Measurements from ENCODE around the gene WNT5B.

The WNT5B gene

DNA sequence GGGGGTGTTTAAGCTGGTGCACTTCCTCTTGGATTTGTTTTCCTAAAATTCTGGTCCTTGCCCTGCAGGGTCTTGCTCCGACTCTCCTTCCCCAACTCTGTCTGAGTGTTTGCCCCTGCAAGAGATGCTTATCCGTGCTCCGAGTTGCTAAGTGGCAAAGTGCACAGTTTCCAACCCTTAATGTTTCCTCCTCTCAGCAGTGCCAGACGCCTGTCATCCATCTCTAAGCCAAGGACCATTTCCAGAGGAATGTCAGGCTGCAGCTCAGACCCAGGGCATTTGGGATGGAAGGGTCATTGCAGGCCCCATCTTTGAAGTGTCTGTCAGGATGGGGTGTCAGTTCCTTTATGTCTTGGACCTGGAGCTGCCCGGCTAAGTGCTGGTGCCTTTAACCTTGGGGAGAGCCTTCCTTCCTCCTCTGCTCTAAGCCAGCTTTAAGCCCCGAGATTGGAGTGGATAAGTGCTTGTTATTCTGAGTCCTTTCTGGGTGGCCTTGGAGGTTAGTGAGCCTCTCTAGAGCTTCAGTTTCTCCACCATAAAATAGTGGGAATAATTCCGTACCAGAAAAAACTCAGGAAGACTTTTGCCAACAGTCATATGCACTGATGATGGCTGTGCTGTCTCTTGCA lies 15.0 kb downstream of the WNT5B start:
- DNase-seq: no peak
- TF ChIP-seq GATA1 (IDR thresholded peaks at IDR 0.05; ENCODE audit: low read depth, low read length): no peak
- no peak for TF ChIP-seq POLR2A (IDR thresholded peaks at IDR 0.05; ENCODE audit: low read length)

DNA sequence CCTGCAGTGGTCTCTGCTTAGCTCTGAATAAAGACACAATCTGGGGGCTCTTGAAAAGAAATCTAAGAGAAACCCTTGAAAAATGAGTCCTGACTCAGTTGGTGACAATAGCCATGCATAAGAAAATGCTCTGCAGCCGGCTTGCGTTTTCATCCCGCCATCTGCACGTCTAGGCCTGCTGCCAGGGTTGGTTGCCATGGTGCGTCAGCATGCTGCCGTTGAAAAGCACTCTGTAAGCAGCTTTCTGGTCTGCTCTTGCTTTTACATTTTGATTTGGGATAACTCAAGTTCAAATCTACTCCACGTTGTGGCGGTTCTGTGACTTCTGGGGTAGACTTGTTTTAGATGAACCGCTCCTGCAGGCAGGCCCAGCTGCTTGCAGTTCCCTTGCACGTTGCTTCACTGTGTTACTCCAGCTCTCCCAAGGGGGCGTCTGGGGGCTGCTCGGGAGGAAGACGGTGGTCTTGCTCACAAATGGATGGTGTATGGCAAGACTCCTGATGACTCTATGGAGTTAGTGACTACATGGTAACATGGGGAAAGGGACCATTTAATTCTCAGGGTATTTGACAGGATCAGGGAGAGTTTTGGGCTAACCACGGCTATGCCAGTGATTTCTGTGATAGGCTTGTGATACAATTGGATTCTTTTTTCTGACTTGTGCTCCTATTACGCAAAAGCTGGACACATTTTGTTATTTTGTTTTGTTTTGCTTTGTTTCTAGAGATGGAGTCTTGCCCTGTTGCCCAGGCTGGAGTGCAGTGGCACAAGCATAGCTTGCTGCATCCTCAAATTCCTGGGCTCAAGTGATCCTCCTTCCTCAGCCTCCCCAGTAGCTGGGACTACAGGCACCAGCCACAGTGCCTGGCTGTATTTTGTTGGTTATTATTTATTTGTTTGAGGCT lies 15.8 kb downstream of the WNT5B start:
- TF ChIP-seq GATA1 (IDR thresholded peaks at IDR 0.05; ENCODE audit: low read depth, low read length) (no peak), POLR2A (IDR thresholded peaks at IDR 0.05; ENCODE audit: low read length) (no peak)
- no peak for DNase-seq

- no peak for TF ChIP-seq POLR2A (IDR thresholded peaks at IDR 0.05; ENCODE audit: low read length)
- no peak for TF ChIP-seq GATA1 (IDR thresholded peaks at IDR 0.05; ENCODE audit: low read depth, low read length)
- no peak for DNase-seq
Measured at GRCh38 chr12:1645819-1646218, 16.8 kb downstream of the WNT5B start.

DNA sequence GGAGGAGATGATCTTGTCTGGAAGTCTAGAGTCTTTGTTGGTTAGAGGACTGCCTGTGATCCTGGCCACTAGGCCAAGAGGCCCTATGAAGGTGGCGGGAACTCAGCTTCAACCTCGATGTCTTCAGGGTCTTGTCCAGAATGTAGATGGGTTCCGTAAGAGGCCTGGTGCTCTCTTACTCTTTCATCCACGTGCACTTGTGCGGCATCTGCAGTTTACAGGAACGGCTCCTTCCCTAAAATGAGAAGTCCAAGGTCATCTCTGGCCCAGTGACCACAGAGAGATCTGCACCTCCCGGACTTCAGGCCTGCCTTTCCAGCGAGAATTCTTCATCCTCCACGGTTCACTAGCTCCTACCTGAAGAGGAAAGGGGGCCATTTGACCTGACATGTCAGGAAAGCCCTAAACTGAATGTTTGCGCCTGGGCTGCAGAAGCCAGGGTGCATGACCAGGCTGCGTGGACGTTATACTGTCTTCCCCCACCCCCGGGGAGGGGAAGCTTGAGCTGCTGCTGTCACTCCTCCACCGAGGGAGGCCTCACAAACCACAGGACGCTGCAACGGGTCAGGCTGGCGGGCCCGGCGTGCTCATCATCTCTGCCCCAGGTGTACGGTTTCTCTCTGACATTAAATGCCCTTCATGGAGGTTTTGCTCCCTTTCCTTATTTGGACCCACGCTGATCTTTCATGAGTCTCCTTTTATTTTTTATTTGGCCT lies 17.7 kb downstream of the WNT5B start:
- no peak for DNase-seq
- TF ChIP-seq GATA1 (IDR thresholded peaks at IDR 0.05; ENCODE audit: low read depth, low read length) (no peak), POLR2A (IDR thresholded peaks at IDR 0.05; ENCODE audit: low read length) (no peak)

- DNase-seq: no peak
- TF ChIP-seq POLR2A (IDR thresholded peaks at IDR 0.05; ENCODE audit: low read length): no peak
Measured at GRCh38 chr12:1647285-1647669, 18.2 kb downstream of the WNT5B start.

DNA sequence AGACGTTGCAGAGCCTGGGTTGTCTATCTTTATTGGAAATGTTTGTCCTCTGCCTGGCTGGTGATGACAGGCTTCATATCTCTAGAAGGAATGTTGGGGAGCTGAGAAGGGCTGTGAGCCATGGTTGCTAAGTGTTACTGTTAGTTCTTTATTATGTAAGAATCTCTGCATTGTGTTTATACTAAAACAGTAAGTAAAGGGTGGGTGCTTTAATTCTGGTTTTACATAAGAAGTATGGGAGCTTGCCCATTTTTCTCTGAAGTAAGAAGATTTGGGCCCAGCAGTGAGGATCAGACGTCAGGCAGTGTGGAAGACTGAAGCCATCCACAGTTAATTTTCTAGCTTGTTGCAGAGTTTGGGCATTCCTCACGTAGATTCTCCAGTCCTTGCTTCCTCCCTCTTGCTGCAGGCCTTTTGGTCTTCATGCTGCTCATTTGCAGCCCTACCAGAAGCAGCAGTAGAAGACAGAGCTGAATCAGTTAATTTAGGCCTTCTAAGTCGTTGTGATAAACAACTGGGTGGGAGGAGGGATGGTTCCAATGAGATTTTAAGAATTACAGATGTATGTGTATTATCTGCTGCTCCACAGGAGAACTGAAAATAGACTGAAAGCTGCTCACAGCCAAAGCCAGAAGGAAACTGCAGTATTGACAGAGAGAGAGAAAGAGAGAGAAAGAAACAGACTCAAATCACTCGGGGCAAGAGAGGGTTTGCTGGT lies 21.4 kb downstream of the WNT5B start:
- TF ChIP-seq POLR2A (IDR thresholded peaks at IDR 0.05; ENCODE audit: low read length) (no peak), GATA1 (IDR thresholded peaks at IDR 0.05; ENCODE audit: low read depth, low read length) (no peak)
- peak; percentile 63 to 88 for DNase-seq

DNA sequence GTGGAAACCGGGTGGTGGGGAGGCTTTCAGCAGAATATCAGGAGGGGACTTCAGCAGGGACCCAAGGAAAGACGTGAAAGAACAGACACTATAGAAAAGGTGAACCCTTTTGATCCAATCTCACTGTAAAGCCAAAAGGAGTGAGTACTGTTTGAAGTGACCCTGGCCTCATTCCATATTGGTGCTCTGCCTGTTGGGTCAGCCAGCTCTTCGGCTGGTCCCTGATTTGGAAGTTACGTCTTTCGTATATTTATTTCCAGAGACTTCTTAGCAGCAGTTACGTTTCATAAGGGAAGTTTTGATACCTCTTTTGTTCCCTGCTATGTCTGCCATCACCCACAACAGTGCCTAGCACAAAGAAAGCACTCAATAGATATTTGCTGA lies 21.9 kb downstream of the WNT5B start:
- TF ChIP-seq GATA1 (IDR thresholded peaks at IDR 0.05; ENCODE audit: low read depth, low read length): no peak
- TF ChIP-seq POLR2A (IDR thresholded peaks at IDR 0.05; ENCODE audit: low read length): no peak
- no peak for DNase-seq

DNA sequence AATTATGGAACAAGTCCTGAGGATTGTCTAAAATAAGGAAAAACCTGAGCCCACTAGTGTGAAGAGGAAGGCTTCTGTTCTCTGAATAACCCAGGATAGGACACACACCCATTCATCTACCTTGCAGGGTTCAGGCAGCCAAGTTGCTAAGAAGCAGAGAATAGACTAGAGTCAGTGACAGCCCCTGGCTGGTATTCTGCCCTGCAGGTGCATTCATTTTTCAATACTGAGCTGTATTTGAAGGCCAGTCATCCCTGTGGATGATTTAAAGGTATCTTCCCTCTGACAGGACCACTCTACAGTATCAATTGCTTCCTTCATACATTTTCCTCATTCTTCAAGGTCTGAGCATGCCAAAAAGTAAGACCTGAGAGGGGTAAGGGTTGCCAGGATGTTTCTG lies 22.9 kb downstream of the WNT5B start:
- DNase-seq: no peak
- no peak for TF ChIP-seq POLR2A (IDR thresholded peaks at IDR 0.05; ENCODE audit: low read length)

DNA sequence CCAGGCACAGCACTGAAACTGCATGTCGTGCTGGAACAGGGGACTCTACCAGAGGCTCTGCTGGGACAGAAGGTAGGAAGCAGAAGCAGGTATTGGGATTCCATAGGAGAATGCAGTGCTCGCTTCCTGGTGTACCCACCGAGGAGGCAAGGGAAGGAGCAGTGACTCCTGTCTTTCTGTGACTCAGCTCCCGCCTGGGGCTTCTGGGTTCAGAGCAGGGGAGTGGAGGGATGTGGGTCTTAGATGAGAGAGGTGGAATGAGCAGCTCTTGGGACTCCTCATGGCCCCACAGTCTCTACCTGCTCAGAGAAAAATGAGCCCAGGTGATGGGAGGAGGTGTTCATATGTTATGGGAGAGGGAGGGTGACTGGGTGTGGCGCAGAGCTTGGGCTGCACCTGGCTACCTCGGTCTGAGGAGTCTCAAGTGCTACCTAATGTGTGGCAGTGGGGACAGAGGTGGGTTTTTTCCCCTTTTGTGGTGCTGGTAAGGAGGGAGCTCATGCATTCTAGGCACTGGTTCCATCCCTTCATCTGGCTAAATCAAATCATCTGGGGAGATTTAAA lies 26.3 kb downstream of the WNT5B start:
- DNase-seq: no peak
- TF ChIP-seq POLR2A (IDR thresholded peaks at IDR 0.05; ENCODE audit: low read length) (no peak), GATA1 (IDR thresholded peaks at IDR 0.05; ENCODE audit: low read depth, low read length) (no peak)

DNA sequence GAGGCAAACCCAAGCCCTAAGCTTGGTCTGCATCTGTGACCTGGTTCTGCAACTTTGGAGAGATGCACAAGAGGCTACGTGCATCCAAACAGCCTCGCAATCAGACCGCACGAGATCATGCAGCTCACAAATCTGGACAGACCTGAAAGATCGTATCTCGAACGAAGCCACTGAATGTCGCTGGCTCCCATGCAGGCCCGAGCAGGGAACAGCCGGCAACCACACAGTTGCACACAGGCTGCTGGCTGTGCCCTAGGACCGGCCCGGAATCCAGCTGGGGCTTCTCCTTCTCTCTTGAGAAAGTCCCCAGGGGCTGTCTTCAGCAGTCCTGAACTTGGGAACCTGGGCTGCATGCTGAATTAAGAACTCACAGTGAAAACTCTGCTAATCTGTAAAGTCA lies 27.9 kb downstream of the WNT5B start:
- no peak for TF ChIP-seq POLR2A (IDR thresholded peaks at IDR 0.05; ENCODE audit: low read length)
- TF ChIP-seq GATA1 (IDR thresholded peaks at IDR 0.05; ENCODE audit: low read depth, low read length): no peak
- DNase-seq: no peak

GRCh38 chr12:1657688-1658087 lies 28.7 kb downstream of the WNT5B start:
- DNase-seq: no peak
- TF ChIP-seq GATA1 (IDR thresholded peaks at IDR 0.05; ENCODE audit: low read depth, low read length) (no peak), POLR2A (IDR thresholded peaks at IDR 0.05; ENCODE audit: low read length) (no peak)

GRCh38 chr12:1660304-1661187 lies 31.5 kb downstream of the WNT5B start:
- peak; percentile 55 to 71 for DNase-seq
- TF ChIP-seq GATA1 (IDR thresholded peaks at IDR 0.05; ENCODE audit: low read depth, low read length) (no peak), POLR2A (IDR thresholded peaks at IDR 0.05; ENCODE audit: low read length) (no peak)

Data from erythroblast (primary cell).